ENCODE measurements around the gene SENP3.
A peak's percentile ranks its signal among the peaks of the same experiment; 100 is the strongest.

The SENP3 gene

GRCh38 chr17:7555320-7555948 is 6.3 kb upstream of the SENP3 start:
- H3K27ac ChIP-seq (ENCODE audit: low read length) = no peak overlapping the region
- no peaks in the 10 kb centered on the region for H3K27me3 ChIP-seq (ENCODE audit: control insufficient read depth, insufficient read depth, low read length)
- no peaks in the 10 kb centered on the region for H3K9me3 ChIP-seq (ENCODE audit: control insufficient read depth, insufficient read depth, low read length)
- WGBS (ENCODE audit: insufficient coverage, insufficient read length) = no CpG with 5 or more reads among the region's 10 CpGs
- DNase-seq (ENCODE audit: low read depth, low spot score) = no peak
- peaks cover 3% of the 10 kb centered on the region for H3K4me1 ChIP-seq (ENCODE audit: control insufficient read depth, insufficient read depth, low read length)
- H3K4me3 ChIP-seq (ENCODE audit: low read length) = no peak overlapping the region
- no peaks in the 10 kb centered on the region for H3K36me3 ChIP-seq (ENCODE audit: control insufficient read depth, insufficient read depth, low read length)

GRCh38 chr17:7556627-7557026 is 5.1 kb upstream of the SENP3 start:
- DNase-seq (ENCODE audit: low read depth, low spot score) = no peak
- no CpG with 5 or more reads among the region's 12 CpGs for WGBS (ENCODE audit: insufficient coverage, insufficient read length)
- Histone ChIP-seq H3K27me3 (ENCODE audit: control insufficient read depth, insufficient read depth, low read length) (no peaks in the 10 kb centered on the region), H3K36me3 (ENCODE audit: control insufficient read depth, insufficient read depth, low read length) (no peaks in the 10 kb centered on the region), H3K4me3 (ENCODE audit: low read length) (no peak overlapping the region), H3K27ac (ENCODE audit: low read length) (no peak overlapping the region), H3K9me3 (ENCODE audit: control insufficient read depth, insufficient read depth, low read length) (no peaks in the 10 kb centered on the region), H3K4me1 (ENCODE audit: control insufficient read depth, insufficient read depth, low read length) (peaks cover 3% of the 10 kb centered on the region)

GRCh38 chr17:7557147-7557764 is 4.5 kb upstream of the SENP3 start:
- no peak for DNase-seq (ENCODE audit: low read depth, low spot score)

GRCh38 chr17:7557775-7558543 is 3.8 kb upstream of the SENP3 start:
- Histone ChIP-seq H3K27ac (ENCODE audit: low read length) (no peak overlapping the region), H3K4me3 (ENCODE audit: low read length) (no peak overlapping the region)

More at GRCh38 chr17:7557147-7557764, 4.5 kb upstream of the SENP3 start:
- peaks cover 3% of the 10 kb centered on the region for H3K4me1 ChIP-seq (ENCODE audit: control insufficient read depth, insufficient read depth, low read length)
- H3K27me3 ChIP-seq (ENCODE audit: control insufficient read depth, insufficient read depth, low read length) = no peaks in the 10 kb centered on the region
- H3K4me3 ChIP-seq (ENCODE audit: low read length) = no peak overlapping the region
- H3K36me3 ChIP-seq (ENCODE audit: control insufficient read depth, insufficient read depth, low read length) = no peaks in the 10 kb centered on the region
- H3K9me3 ChIP-seq (ENCODE audit: control insufficient read depth, insufficient read depth, low read length) = no peaks in the 10 kb centered on the region
- H3K27ac ChIP-seq (ENCODE audit: low read length) = no peak overlapping the region
- WGBS (ENCODE audit: insufficient coverage, insufficient read length) = 100% methylated on average over 1 of the region's 19 CpGs

GRCh38 chr17:7558544-7559319 is 3.0 kb upstream of the SENP3 start, which contains the start of gene TNFSF13:
TNFSF13 (plus strand) TSS chr17:7558750; CDS start chr17:7559040, 290 bp downstream.
- H3K36me3 ChIP-seq (ENCODE audit: control insufficient read depth, insufficient read depth, low read length) = no peaks in the 10 kb centered on the region
- H3K4me3 ChIP-seq (ENCODE audit: low read length) = no peak within 1 kb of the TSS
- H3K9me3 ChIP-seq (ENCODE audit: control insufficient read depth, insufficient read depth, low read length) = no peaks in the 10 kb centered on the region
- H3K27me3 ChIP-seq (ENCODE audit: control insufficient read depth, insufficient read depth, low read length) = no peaks in the 10 kb centered on the region
- H3K4me1 ChIP-seq (ENCODE audit: control insufficient read depth, insufficient read depth, low read length) = peaks cover 3% of the 10 kb centered on the region
- no peak within 1 kb of the TSS for H3K27ac ChIP-seq (ENCODE audit: low read length)
- WGBS (ENCODE audit: insufficient coverage, insufficient read length) = no CpG with 5 or more reads among the region's 16 CpGs
- no peak for DNase-seq (ENCODE audit: low read depth, low spot score)

More at GRCh38 chr17:7557775-7558543, 3.8 kb upstream of the SENP3 start:
- no peaks in the 10 kb centered on the region for H3K27me3 ChIP-seq (ENCODE audit: control insufficient read depth, insufficient read depth, low read length)
- no peaks in the 10 kb centered on the region for H3K9me3 ChIP-seq (ENCODE audit: control insufficient read depth, insufficient read depth, low read length)
- H3K36me3 ChIP-seq (ENCODE audit: control insufficient read depth, insufficient read depth, low read length) = no peaks in the 10 kb centered on the region
- no peak for DNase-seq (ENCODE audit: low read depth, low spot score)
- H3K4me1 ChIP-seq (ENCODE audit: control insufficient read depth, insufficient read depth, low read length) = peaks cover 3% of the 10 kb centered on the region
- no CpG with 5 or more reads among the region's 21 CpGs for WGBS (ENCODE audit: insufficient coverage, insufficient read length)

GRCh38 chr17:7559320-7560171 is 2.2 kb upstream of the SENP3 start:
- H3K36me3 ChIP-seq (ENCODE audit: control insufficient read depth, insufficient read depth, low read length) = 0 out of 2 replicates have a peak, but pooled peaks cover 3% of the 10 kb centered on the region
- peaks cover 3% of the 10 kb centered on the region for H3K4me1 ChIP-seq (ENCODE audit: control insufficient read depth, insufficient read depth, low read length)
- no CpG with 5 or more reads among the region's 18 CpGs for WGBS (ENCODE audit: insufficient coverage, insufficient read length)
- no peaks in the 10 kb centered on the region for H3K27me3 ChIP-seq (ENCODE audit: control insufficient read depth, insufficient read depth, low read length)
- no peak overlapping the region for H3K4me3 ChIP-seq (ENCODE audit: low read length)
- no peak overlapping the region for H3K27ac ChIP-seq (ENCODE audit: low read length)
- no peak for DNase-seq (ENCODE audit: low read depth, low spot score)
- no peaks in the 10 kb centered on the region for H3K9me3 ChIP-seq (ENCODE audit: control insufficient read depth, insufficient read depth, low read length)

- H3K4me1 ChIP-seq (ENCODE audit: control insufficient read depth, insufficient read depth, low read length) = peaks cover 3% of the 10 kb centered on the region
- H3K27ac ChIP-seq (ENCODE audit: low read length) = no peak overlapping the region
- H3K9me3 ChIP-seq (ENCODE audit: control insufficient read depth, insufficient read depth, low read length) = no peaks in the 10 kb centered on the region
- no CpG with 5 or more reads among the region's 22 CpGs for WGBS (ENCODE audit: insufficient coverage, insufficient read length)
- H3K4me3 ChIP-seq (ENCODE audit: low read length) = no peak overlapping the region; the same call in 1 of the 2 replicates
- peaks cover 9% of the 10 kb centered on the region for H3K36me3 ChIP-seq (ENCODE audit: control insufficient read depth, insufficient read depth, low read length)
- H3K27me3 ChIP-seq (ENCODE audit: control insufficient read depth, insufficient read depth, low read length) = no peaks in the 10 kb centered on the region
- DNase-seq (ENCODE audit: low read depth, low spot score) = peak; percentile 81
These were observed 1.3 kb upstream of the SENP3 start for GRCh38 chr17:7560172-7561027.

GRCh38 chr17:7561028-7561575 is 617 bp upstream of the SENP3 start:
- peak overlapping the region; percentile 59; the same call in 1 of the 2 replicates for H3K4me3 ChIP-seq (ENCODE audit: low read length)
- H3K27ac ChIP-seq (ENCODE audit: low read length) = no peak overlapping the region
- peaks cover 12% of the 10 kb centered on the region for H3K36me3 ChIP-seq (ENCODE audit: control insufficient read depth, insufficient read depth, low read length)
- no CpG with 5 or more reads among the region's 32 CpGs for WGBS (ENCODE audit: insufficient coverage, insufficient read length)
- H3K9me3 ChIP-seq (ENCODE audit: control insufficient read depth, insufficient read depth, low read length) = no peaks in the 10 kb centered on the region
- no peaks in the 10 kb centered on the region for H3K27me3 ChIP-seq (ENCODE audit: control insufficient read depth, insufficient read depth, low read length)
- H3K4me1 ChIP-seq (ENCODE audit: control insufficient read depth, insufficient read depth, low read length) = peaks cover 3% of the 10 kb centered on the region
- peak; percentile 60 for DNase-seq (ENCODE audit: low read depth, low spot score)

- Histone ChIP-seq H3K27ac (ENCODE audit: low read length) (no peak overlapping the region), H3K9me3 (ENCODE audit: control insufficient read depth, insufficient read depth, low read length) (no peaks in the 10 kb centered on the region), H3K27me3 (ENCODE audit: control insufficient read depth, insufficient read depth, low read length) (no peaks in the 10 kb centered on the region), H3K4me3 (ENCODE audit: low read length) (peak overlapping the region; percentile 59), H3K36me3 (ENCODE audit: control insufficient read depth, insufficient read depth, low read length) (peaks cover 16% of the 10 kb centered on the region), H3K4me1 (ENCODE audit: control insufficient read depth, insufficient read depth, low read length) (peaks cover 3% of the 10 kb centered on the region)
- DNase-seq (ENCODE audit: low read depth, low spot score) = no peak
- no CpG with 5 or more reads among the region's 28 CpGs for WGBS (ENCODE audit: insufficient coverage, insufficient read length)
These were observed 488 bp downstream of the SENP3 start for GRCh38 chr17:7562208-7562605.
